Neural progenitor cell (in vitro differentiated cells): ENCODE data around the gene ANKRD60. TPM values are rescaled to one million over a fixed set of nuclear protein-coding genes. Genes with fewer than 3 reads are reported as not detected.

Experiments used
- DNase-seq: peaks from one replicate; pipeline ENCODE4 v3.0.0-alpha.2; 2016; ENCODE audit warnings: low spot score
- H2AFZ ChIP-seq: fragments of 200-600 bp; sonication (generic); replicated peaks from 2 replicates; pipeline ENCODE4 v1.6.1; 2016; ENCODE audit warnings: antibody characterized with exemption
- H3F3A ChIP-seq: fragments of 200-600 bp; sonication (generic); 2 replicates; pipeline ENCODE4 v1.6.1; 2016; ENCODE audit warnings: antibody characterized with exemption, low read depth
- H3K27ac ChIP-seq: fragments of 200-600 bp; sonication (generic); 2 replicates; pipeline ENCODE4 v1.5.1; 2016; ENCODE audit warnings: mild to moderate bottlenecking
- H3K27me3 ChIP-seq: fragments of 200-600 bp; sonication (generic); 2 replicates; pipeline ENCODE4 v1.6.1; 2016; ENCODE audit warnings: mild to moderate bottlenecking, moderate library complexity
- H3K36me3 ChIP-seq: fragments of 200-600 bp; sonication (generic); 2 replicates; pipeline ENCODE4 v1.5.1; 2016
- H3K4me1 ChIP-seq: fragments of 200-600 bp; sonication (generic); 2 replicates; pipeline ENCODE4 v1.6.1; 2016; ENCODE audit warnings: mixed run types
- H3K4me2 ChIP-seq: fragments of 200-600 bp; sonication (generic); 2 replicates; pipeline ENCODE4 v1.6.1; 2016
- H3K4me3 ChIP-seq: fragments of 200-600 bp; sonication (generic); 2 replicates; pipeline ENCODE4 v1.5.1; 2016
- H3K79me2 ChIP-seq: fragments of 200-600 bp; sonication (generic); 2 replicates; pipeline ENCODE4 v1.6.1; 2016; ENCODE audit warnings: low read depth
- H3K9ac ChIP-seq: fragments of 200-600 bp; sonication (generic); 2 replicates; pipeline ENCODE4 v1.6.1; 2016
- H3K9me3 ChIP-seq: fragments of 200-600 bp; sonication (generic); 2 replicates; pipeline ENCODE4 v1.5.1; 2016; ENCODE audit warnings: low read depth
- H4K20me1 ChIP-seq: fragments of 200-600 bp; sonication (generic); 2 replicates; pipeline ENCODE4 v1.6.1; 2016; ENCODE audit warnings: low read depth
- H3K27ac Mint-ChIP-seq: 3 replicates; pipeline ENCODE4 v1.8.0; 2021; ENCODE audit warnings: mixed read lengths
- H3K27me3 Mint-ChIP-seq: 2 replicates; pipeline ENCODE4 v1.8.0; 2022; ENCODE audit warnings: low read depth, mild to moderate bottlenecking, inconsistent platforms, moderate library complexity, mixed read lengths; ENCODE audit not compliant: insufficient read depth
- H3K36me3 Mint-ChIP-seq: 3 replicates; pipeline ENCODE4 v1.8.0; 2021; ENCODE audit warnings: mixed read lengths
- H3K4me1 Mint-ChIP-seq: 3 replicates; pipeline ENCODE4 v1.8.0; 2021; ENCODE audit warnings: mixed read lengths
- H3K4me3 Mint-ChIP-seq: 3 replicates; pipeline ENCODE4 v1.8.0; 2021; ENCODE audit warnings: mild to moderate bottlenecking, moderate library complexity, mixed read lengths
- H3K9me3 Mint-ChIP-seq: 3 replicates; pipeline ENCODE4 v1.8.0; 2020; ENCODE audit warnings: mixed read lengths
- EZH2 ChIP-seq: fragments of 200-600 bp; sonication (generic); IDR thresholded peaks from 2 replicates; pipeline ENCODE4 v1.6.1; 2017; ENCODE audit warnings: antibody characterized with exemption, mild to moderate bottlenecking, moderate library complexity
- EZH2phosphoT487 ChIP-seq: fragments of 200-600 bp; sonication (generic); IDR thresholded peaks from 2 replicates; pipeline ENCODE4 v1.6.1; 2017; ENCODE audit warnings: antibody characterized with exemption
- total RNA-seq: library from RNA; depleted of rRNA; stranded (reverse); fragments of >200 nt; gene quantifications from 2 replicates; pipeline ENCODE4 v1.2.3, GENCODE V29; 2015; ENCODE audit warnings: low replicate concordance
- TF ChIP-seq, protein P1 (sequence below): fragments of 200-600 bp; sonication (generic); IDR thresholded peaks from 2 replicates; pipeline ENCODE4 v1.5.1; 2017; ENCODE audit warnings: antibody characterized with exemption, mild to moderate bottlenecking

Gene ANKRD60
- total RNA-seq, 1 donor from 2014 or later, result not detected

DNA sequence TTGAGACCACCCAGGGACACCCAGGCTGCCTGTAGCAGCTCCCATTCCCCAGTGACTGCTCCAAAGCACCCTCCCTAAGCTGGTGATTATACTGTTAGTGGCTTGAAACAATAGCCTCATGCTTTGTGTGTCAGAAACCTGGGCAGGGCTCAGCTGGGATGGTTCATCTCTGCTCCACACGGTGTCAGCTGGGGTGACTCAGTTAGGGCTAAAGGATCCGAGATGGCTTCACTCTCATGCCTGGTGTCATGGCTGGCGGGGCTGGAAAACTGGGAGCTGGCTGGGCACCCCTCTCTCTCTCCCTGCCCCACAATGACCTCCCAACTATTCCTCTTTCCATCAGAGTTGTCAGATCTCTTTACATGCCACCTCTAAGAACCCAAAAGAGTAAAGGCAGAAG lies 44.4 kb downstream of the ANKRD60 start:
- Mint-ChIP-seq H3K36me3 (no peaks in the 10 kb centered on the region), H3K9me3 (peaks cover 6% of the 10 kb centered on the region), H3K27ac (no peak overlapping the region), H3K27me3 (peaks cover 18% of the 10 kb centered on the region), H3K4me3 (no peak overlapping the region), H3K4me1 (peaks cover 4% of the 10 kb centered on the region)
- Histone ChIP-seq H3K79me2 (no peaks in the 10 kb centered on the region), H3K36me3 (no peaks in the 10 kb centered on the region), H3K4me2 (no peak overlapping the region), H3K9ac (no peak overlapping the region), H3K4me3 (no peak overlapping the region), H3K4me1 (no peaks in the 10 kb centered on the region), H3K27me3 (peaks cover 25% of the 10 kb centered on the region), H3K27ac (no peak overlapping the region), H4K20me1 (no peaks in the 10 kb centered on the region), H3F3A (no peaks in the 10 kb centered on the region), H2AFZ (no peak overlapping the region), H3K9me3 (no peaks in the 10 kb centered on the region)
- DNase-seq, result no peak
- no peak for TF ChIP-seq EZH2phosphoT487
- TF ChIP-seq, protein P1, sequence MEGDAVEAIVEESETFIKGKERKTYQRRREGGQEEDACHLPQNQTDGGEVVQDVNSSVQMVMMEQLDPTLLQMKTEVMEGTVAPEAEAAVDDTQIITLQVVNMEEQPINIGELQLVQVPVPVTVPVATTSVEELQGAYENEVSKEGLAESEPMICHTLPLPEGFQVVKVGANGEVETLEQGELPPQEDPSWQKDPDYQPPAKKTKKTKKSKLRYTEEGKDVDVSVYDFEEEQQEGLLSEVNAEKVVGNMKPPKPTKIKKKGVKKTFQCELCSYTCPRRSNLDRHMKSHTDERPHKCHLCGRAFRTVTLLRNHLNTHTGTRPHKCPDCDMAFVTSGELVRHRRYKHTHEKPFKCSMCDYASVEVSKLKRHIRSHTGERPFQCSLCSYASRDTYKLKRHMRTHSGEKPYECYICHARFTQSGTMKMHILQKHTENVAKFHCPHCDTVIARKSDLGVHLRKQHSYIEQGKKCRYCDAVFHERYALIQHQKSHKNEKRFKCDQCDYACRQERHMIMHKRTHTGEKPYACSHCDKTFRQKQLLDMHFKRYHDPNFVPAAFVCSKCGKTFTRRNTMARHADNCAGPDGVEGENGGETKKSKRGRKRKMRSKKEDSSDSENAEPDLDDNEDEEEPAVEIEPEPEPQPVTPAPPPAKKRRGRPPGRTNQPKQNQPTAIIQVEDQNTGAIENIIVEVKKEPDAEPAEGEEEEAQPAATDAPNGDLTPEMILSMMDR, result no peak
- no peak for TF ChIP-seq EZH2

DNA sequence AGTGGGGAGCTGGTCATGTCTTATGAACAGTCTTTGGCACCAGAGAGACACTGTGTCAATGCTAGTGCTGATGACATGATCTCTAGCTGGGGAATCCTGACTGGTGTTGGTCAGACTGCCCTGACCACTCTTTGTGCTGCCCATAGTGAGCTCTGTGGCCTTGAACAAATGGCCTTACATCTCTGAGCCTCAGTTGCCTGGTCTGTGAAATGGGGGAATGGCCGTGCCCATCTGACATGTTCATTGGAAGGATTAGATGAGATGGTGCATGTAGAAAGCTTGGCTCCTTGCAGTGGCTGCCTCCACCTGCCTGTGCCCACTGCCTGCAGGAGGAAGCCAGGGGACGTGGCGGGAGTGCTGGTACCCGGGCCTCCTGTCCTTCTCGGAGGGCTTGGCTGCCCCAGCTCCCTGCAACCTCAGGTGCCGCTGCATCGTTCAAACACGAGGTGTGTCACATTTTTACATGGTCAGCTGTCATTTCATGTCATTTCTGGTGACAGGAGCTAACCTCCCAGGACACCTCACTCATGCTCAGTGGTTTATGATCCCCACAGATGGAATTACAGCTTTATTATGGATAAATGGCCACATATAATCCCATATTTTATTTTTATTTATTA lies 45.8 kb downstream of the ANKRD60 start:
- Mint-ChIP-seq H3K4me3 (no peak overlapping the region), H3K27ac (no peak overlapping the region), H3K9me3 (peaks cover 6% of the 10 kb centered on the region), H3K36me3 (no peaks in the 10 kb centered on the region), H3K27me3 (peaks cover 19% of the 10 kb centered on the region), H3K4me1 (peaks cover 15% of the 10 kb centered on the region)
- no peaks in the 10 kb centered on the region for H3K4me1 ChIP-seq
- TF ChIP-seq EZH2, result no peak
- TF ChIP-seq EZH2phosphoT487, result no peak
- TF ChIP-seq, protein P1, result no peak
- no peaks in the 10 kb centered on the region for H3K9me3 ChIP-seq
- H3K36me3 ChIP-seq, result no peaks in the 10 kb centered on the region
- no peak overlapping the region for H3K4me3 ChIP-seq
- no peaks in the 10 kb centered on the region for H3F3A ChIP-seq
- H3K27ac ChIP-seq, result no peak overlapping the region
- peaks cover 39% of the 10 kb centered on the region for H3K27me3 ChIP-seq
- no peaks in the 10 kb centered on the region for H4K20me1 ChIP-seq
- no peak overlapping the region for H2AFZ ChIP-seq
- DNase-seq, result no peak
- H3K4me2 ChIP-seq, result no peak overlapping the region
- H3K9ac ChIP-seq, result no peak overlapping the region
- no peaks in the 10 kb centered on the region for H3K79me2 ChIP-seq

DNA sequence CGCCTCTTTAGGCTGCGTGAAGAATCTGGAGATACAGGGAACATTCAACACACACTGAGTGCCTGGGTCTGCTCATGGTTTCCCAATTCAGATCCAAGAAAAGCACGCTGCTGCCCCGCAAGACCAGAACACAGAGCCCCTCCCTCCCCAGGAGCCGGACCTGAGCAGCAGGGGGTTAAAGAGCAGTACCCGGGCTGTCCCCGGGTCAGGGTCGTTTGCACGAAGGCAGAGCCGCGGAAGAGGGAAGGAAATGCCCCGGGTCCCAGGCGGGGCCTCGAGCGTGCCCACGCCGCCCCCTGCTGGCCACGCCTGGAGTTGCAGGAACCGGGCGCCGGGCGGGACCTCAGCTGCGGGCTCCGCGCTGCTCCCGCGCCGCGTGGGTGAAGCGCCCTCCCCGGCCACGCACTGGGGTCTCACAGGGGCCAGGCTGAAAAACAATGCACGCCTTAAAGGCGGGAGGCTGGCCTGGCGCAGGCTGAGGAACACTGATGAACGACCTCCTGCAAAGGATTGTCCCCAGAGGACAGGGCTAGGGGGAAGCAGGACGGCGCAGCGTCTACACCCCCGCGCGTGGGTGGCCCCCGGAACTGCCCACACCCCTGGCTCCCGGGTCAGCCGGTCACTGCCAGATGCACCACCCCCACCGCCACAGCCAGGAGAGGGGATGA lies 48.9 kb downstream of the ANKRD60 start:
- H3K27ac ChIP-seq, result no peak overlapping the region
- Mint-ChIP-seq H3K9me3 (peaks cover 3% of the 10 kb centered on the region), H3K4me3 (peak overlapping the region; percentile 75), H3K27ac (no peak overlapping the region), H3K4me1 (peaks cover 32% of the 10 kb centered on the region), H3K27me3 (peaks cover 14% of the 10 kb centered on the region), H3K36me3 (no peaks in the 10 kb centered on the region)
- H3K4me1 ChIP-seq, result peaks cover 6% of the 10 kb centered on the region
- TF ChIP-seq, protein P1, result peak; percentile 94
- TF ChIP-seq EZH2, result peak; percentile 27
- no peak for TF ChIP-seq EZH2phosphoT487
- peak overlapping the region; percentile 73 for H3K4me2 ChIP-seq
- peak; percentile 78 for DNase-seq
- H3K36me3 ChIP-seq, result no peaks in the 10 kb centered on the region
- peak overlapping the region; percentile 28 for H3K4me3 ChIP-seq
- H2AFZ ChIP-seq, result peak overlapping the region; percentile 75
- peaks cover 39% of the 10 kb centered on the region for H3K27me3 ChIP-seq
- H3F3A ChIP-seq, result no peaks in the 10 kb centered on the region
- H3K9ac ChIP-seq, result no peak overlapping the region
- no peaks in the 10 kb centered on the region for H4K20me1 ChIP-seq
- no peaks in the 10 kb centered on the region for H3K79me2 ChIP-seq
- no peaks in the 10 kb centered on the region for H3K9me3 ChIP-seq
